Peyer's patch (tissue), 4 donors: ENCODE data around the gene AGO1. TPM values are rescaled to one million over a fixed set of nuclear protein-coding genes. Genes with fewer than 3 reads are reported as not detected.

Source experiments
- DNase-seq, 3 donors: peaks; one replicate each; pipeline ENCODE4 v3.0.0-alpha.2; 2017 to 2019
- H3K27ac ChIP-seq, 4 donors: fragments of 200-600 bp; sonication (generic); one replicate each; pipeline ENCODE4 v1.5.1; 2016 to 2019
- H3K27me3 ChIP-seq, 2 donors: fragments of 200-600 bp; sonication (generic); one replicate each; pipeline ENCODE4 v1.5.1; 2019
- H3K36me3 ChIP-seq, 3 donors: fragments of 200-600 bp; sonication (generic); one replicate each; pipeline ENCODE4 v1.5.1; 2016 to 2019
- H3K4me1 ChIP-seq, 4 donors: fragments of 200-600 bp; sonication (generic); one replicate each; pipeline ENCODE4 v1.5.1; 2016 to 2019
- H3K4me3 ChIP-seq, 4 donors: fragments of 200-600 bp; sonication (generic); 1 replicate in 3 of 4; 2 replicates in 1 of 4; pipeline ENCODE4 v1.5.1; 2016 to 2019; ENCODE audit warnings: mild to moderate bottlenecking in 1 of 4
- H3K9me3 ChIP-seq, 4 donors: fragments of 200-600 bp; sonication (generic); one replicate each; pipeline ENCODE4 v1.5.1; 2016 to 2019; ENCODE audit warnings: mild to moderate bottlenecking in 1 of 4
- CTCF ChIP-seq, 6 experiments: fragments of 450-650 bp in 4 of 6; fragments of 200-600 bp in 2 of 6; sonication (generic) in 1 of 6; IDR thresholded peaks; one replicate each; pipeline ENCODE4 v1.5.1; 2017 to 2019; ENCODE audit warnings: antibody characterized with exemption in 6 of 6, mild to moderate bottlenecking in 3 of 6, moderate library complexity in 1 of 6
- POLR2A ChIP-seq, 2 donors: fragments of 450-650 bp; IDR thresholded peaks; one replicate each; pipeline ENCODE4 v1.5.1; 2017; ENCODE audit warnings: antibody characterized with exemption in 2 of 2, mild to moderate bottlenecking in 2 of 2, moderate library complexity in 2 of 2
- total RNA-seq, 4 donors: library from RNA; depleted of rRNA; stranded (reverse); fragments of >200 nt; gene quantifications; one replicate each; pipeline ENCODE4 v1.1.0, GENCODE V29; 2016

Gene AGO1
- total RNA-seq, 4 donors from 2014 or later: 27.0 to 39.7 (median 31.7) TPM

DNA sequence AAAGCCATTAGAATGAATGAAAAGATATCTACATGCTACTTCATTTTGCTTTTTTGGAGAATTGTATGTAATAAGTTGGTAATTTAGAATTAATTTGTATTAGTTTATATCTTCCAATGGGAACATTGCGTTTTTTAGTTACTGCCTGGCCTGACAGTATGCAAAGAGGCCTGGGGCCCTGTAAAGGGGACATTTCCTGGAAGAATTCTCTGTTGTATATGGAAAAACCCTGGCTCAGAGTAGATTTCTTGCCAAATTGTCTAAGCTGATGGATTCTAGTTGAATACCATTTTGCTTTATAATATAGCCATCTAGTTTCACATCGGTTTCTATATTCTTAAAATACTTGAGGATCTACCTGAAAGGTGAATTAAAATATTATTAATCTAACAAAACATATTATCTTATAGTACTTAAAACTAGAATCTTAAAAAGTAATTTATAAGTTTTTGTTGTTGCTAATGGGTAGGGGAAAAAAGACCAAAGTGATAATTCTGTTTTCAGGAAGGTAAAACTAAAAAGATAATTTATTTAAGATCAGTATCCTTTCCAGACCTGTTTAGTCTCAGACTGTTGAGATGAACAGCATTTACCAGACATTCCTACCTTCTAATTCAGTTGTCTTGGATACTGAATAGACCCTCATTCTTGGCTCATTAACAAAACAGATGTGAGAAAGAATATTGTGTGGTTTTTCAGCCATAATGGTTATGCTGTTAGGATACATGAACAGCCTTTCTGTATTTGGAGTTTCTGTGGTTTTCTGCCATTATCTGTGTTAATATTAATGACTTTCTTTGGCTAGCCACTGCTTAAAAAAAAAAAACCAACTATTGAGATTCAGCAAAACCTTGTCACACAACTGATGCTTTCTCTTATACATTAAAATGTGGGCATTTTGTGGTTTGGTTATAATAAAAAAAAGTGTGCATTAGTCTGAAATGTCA lies 52.7 kb downstream of the AGO1 start:
- Histone ChIP-seq H3K27me3 (no peaks in the 10 kb centered on the region), H3K9me3 (no peaks in the 10 kb centered on the region), H3K27ac (no peak overlapping the region), H3K4me3 (no peak overlapping the region), H3K36me3 (no peaks in the 10 kb centered on the region), H3K4me1 (peaks cover 0 to 21% (median 3%) of the 10 kb centered on the region in 4 donors)
- no peak for TF ChIP-seq POLR2A (IDR thresholded peaks at IDR 0.05)
- no peak for TF ChIP-seq CTCF (IDR thresholded peaks at IDR 0.05)
- DNase-seq: no peak

GRCh38 chr1:35936838-35937237 lies 53.8 kb downstream of the AGO1 start:
- no peaks in the 10 kb centered on the region for H3K27me3 ChIP-seq
- no peak overlapping the region for H3K4me3 ChIP-seq
- no peak for DNase-seq
- TF ChIP-seq POLR2A (IDR thresholded peaks at IDR 0.05): no peak
- no peak for TF ChIP-seq CTCF (IDR thresholded peaks at IDR 0.05)
- H3K36me3 ChIP-seq: no peaks in the 10 kb centered on the region
- H3K27ac ChIP-seq: no peak overlapping the region
- H3K4me1 ChIP-seq: peaks cover 0 to 20% (median 2%) of the 10 kb centered on the region in 4 donors
- H3K9me3 ChIP-seq: no peaks in the 10 kb centered on the region

DNA sequence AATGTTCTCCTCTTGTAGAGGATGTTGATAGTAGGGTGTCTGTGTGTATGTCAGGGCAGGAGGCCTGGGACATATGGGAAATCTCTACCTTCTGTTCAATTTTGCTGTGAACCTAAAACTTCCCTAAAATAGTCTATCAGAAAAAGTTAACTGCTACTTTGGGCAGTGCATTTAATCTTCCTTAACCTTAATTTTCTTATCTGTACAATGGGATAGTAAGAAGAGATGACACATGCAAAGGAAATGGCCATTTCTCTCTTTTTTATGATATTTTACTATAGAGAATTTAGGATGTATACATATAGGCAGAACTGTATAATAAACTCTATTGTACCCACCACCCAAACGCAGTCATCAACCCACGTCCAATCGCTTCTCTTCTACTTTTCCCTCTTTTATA lies 56.5 kb downstream of the AGO1 start:
- no peak overlapping the region for H3K27ac ChIP-seq
- H3K9me3 ChIP-seq: no peaks in the 10 kb centered on the region
- H3K27me3 ChIP-seq: no peaks in the 10 kb centered on the region
- no peaks in the 10 kb centered on the region for H3K4me1 ChIP-seq
- no peak overlapping the region for H3K4me3 ChIP-seq
- no peaks in the 10 kb centered on the region for H3K36me3 ChIP-seq
- DNase-seq: no peak
- TF ChIP-seq POLR2A (IDR thresholded peaks at IDR 0.05) (no peak), CTCF (IDR thresholded peaks at IDR 0.05) (no peak)

DNA sequence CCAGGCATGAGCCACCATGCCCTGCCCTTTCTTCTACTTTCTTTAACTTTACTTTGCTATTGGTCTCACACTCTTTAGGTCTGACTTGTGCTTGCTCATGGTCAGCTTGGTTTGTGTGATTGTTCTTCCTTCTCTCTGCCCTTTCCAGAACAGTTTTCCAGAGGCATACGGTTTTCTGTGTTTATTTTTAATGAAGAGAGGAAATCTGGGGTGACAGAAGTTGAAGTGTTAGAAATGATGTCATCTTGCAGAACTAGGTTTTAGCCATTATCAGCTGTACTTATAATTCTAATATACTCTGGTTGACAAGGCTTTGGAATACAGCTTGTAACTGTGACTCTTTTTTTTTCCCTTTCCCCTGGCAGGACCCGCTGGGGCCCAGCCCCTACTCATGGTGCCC lies 62.3 kb downstream of the AGO1 start:
- no peak for DNase-seq
- Histone ChIP-seq H3K9me3 (no peaks in the 10 kb centered on the region), H3K27me3 (no peaks in the 10 kb centered on the region), H3K27ac (no peak overlapping the region), H3K4me1 (no peaks in the 10 kb centered on the region), H3K36me3 (no peaks in the 10 kb centered on the region), H3K4me3 (no peak overlapping the region)
- TF ChIP-seq POLR2A (IDR thresholded peaks at IDR 0.05) (no peak), CTCF (IDR thresholded peaks at IDR 0.05) (no peak)

- no peak for DNase-seq
- H3K36me3 ChIP-seq: no peaks in the 10 kb centered on the region
- H3K4me1 ChIP-seq: no peaks in the 10 kb centered on the region
- no peak overlapping the region for H3K27ac ChIP-seq
- H3K27me3 ChIP-seq: no peaks in the 10 kb centered on the region
- TF ChIP-seq CTCF (IDR thresholded peaks at IDR 0.05): no peak
- no peak for TF ChIP-seq POLR2A (IDR thresholded peaks at IDR 0.05)
- H3K4me3 ChIP-seq: no peak overlapping the region
- no peaks in the 10 kb centered on the region for H3K9me3 ChIP-seq
Observed at GRCh38 chr1:35947547-35947946, 64.5 kb downstream of the AGO1 start.
